ENCODE results near the gene RPL28.

Gene RPL28

DNA sequence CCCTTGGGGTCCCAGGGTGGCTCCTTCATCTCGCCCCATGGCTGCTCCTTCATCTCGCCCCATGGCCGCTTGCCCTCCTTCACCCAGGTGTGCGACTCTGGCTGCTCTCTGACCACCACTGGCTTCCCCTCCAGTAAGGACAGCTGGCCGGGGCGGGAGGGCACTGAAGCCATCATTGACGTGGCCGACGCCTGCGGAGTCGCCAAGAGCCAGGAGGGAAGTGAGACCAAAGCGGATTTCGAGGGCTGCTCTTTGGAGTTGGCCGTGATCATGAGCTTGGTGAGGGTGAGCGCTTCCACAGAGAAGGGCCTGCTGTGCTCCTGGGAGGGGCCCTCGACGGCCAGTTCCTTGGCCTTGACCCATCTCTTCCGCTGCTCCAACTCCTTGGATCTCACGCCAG is 27.2 kb upstream of the RPL28 start:
- H3K36me3 ChIP-seq: no peaks in the 10 kb centered on the region
- H3K9me3 ChIP-seq (ENCODE audit: severe bottlenecking): no peaks in the 10 kb centered on the region
- no peak overlapping the region for H3K27ac ChIP-seq
- TF ChIP-seq, protein P1, sequence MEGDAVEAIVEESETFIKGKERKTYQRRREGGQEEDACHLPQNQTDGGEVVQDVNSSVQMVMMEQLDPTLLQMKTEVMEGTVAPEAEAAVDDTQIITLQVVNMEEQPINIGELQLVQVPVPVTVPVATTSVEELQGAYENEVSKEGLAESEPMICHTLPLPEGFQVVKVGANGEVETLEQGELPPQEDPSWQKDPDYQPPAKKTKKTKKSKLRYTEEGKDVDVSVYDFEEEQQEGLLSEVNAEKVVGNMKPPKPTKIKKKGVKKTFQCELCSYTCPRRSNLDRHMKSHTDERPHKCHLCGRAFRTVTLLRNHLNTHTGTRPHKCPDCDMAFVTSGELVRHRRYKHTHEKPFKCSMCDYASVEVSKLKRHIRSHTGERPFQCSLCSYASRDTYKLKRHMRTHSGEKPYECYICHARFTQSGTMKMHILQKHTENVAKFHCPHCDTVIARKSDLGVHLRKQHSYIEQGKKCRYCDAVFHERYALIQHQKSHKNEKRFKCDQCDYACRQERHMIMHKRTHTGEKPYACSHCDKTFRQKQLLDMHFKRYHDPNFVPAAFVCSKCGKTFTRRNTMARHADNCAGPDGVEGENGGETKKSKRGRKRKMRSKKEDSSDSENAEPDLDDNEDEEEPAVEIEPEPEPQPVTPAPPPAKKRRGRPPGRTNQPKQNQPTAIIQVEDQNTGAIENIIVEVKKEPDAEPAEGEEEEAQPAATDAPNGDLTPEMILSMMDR (IDR thresholded peaks at IDR 0.05; ENCODE audit: low read depth, low read length): no peak
- DNase-seq: no peak
- no peak overlapping the region for H3K4me3 ChIP-seq (ENCODE audit: low read depth, low read length)
- H3K27me3 ChIP-seq (ENCODE audit: insufficient read depth, low read depth, severe bottlenecking): no peaks in the 10 kb centered on the region

DNA sequence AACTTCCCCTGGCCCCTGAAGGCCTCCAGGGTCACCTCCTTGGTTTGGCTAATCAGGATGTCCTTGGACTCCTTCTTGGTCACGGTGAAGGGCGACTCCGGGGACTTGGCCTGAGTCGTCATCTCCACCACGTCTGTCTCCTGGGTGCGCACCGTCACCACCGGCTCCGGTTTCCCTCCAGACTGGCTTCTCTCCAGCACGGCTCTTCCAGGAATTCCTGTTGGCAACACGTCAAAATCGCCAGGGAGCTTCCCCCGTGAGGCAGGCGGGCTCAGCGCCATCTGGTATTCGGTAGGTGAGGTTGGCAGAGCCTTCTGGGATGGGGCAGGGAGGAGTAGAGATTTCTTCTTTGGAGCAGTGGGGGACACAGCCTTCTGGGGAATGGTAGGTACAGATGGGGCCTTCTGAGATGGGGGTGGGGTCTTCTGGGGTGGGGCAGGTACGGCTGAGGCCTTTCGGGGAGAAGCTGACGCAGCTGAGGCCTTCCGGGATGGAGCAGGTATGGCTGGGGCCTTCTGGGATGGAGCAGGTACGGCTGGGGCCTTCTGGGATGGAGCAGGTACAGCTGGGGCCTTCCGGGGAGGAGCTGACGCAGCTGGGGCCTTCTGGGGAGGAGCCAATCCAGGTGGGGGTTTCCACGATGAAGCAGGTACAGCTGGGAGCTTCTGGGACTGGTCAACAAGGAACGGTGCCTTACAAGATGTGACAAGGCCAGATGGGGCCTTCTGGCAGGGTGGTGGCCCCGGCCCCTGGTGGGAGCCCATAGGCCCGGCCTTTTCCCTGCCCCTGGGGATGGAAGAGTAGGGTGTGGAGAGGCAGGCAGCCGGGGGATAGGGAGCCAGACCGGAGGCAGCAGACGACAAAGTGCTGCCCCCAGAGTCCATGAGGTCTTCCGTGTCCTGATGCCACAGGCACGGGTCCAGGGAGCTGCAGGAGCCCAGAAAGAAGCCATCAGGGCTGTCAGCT is 26.5 kb upstream of the RPL28 start:
- Histone ChIP-seq H3K36me3 (no peaks in the 10 kb centered on the region), H3K9me3 (ENCODE audit: severe bottlenecking) (no peaks in the 10 kb centered on the region), H3K4me3 (ENCODE audit: low read depth, low read length) (no peak overlapping the region), H3K27ac (no peak overlapping the region), H3K27me3 (ENCODE audit: insufficient read depth, low read depth, severe bottlenecking) (no peaks in the 10 kb centered on the region)
- DNase-seq: no peak
- TF ChIP-seq, protein P1 (IDR thresholded peaks at IDR 0.05; ENCODE audit: low read depth, low read length): no peak

DNA sequence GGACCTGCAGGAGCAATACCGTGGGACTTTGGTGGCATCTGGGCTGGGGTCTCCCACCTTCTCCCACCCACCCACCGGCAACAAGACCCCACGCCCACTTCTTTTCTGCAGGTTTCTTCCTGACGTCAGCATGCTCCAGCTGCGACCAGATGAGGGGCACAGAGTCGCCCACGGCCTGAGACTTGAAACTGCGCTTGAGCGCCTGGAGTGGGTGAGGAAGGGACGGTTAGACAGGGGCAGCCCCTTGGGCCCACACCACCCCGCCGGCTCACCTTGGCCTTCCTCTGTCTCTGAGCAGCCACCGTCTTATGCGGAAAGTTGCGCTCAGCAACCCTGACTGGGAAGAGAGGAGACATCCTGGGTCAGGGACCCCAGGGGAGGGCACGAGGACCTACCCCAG is 24.8 kb upstream of the RPL28 start:
- TF ChIP-seq, protein P1 (IDR thresholded peaks at IDR 0.05; ENCODE audit: low read depth, low read length): no peak
- H3K9me3 ChIP-seq (ENCODE audit: severe bottlenecking): no peaks in the 10 kb centered on the region
- DNase-seq: no peak
- H3K27ac ChIP-seq: no peak overlapping the region
- no peak overlapping the region for H3K4me3 ChIP-seq (ENCODE audit: low read depth, low read length)
- no peaks in the 10 kb centered on the region for H3K36me3 ChIP-seq
- H3K27me3 ChIP-seq (ENCODE audit: insufficient read depth, low read depth, severe bottlenecking): no peaks in the 10 kb centered on the region

DNA sequence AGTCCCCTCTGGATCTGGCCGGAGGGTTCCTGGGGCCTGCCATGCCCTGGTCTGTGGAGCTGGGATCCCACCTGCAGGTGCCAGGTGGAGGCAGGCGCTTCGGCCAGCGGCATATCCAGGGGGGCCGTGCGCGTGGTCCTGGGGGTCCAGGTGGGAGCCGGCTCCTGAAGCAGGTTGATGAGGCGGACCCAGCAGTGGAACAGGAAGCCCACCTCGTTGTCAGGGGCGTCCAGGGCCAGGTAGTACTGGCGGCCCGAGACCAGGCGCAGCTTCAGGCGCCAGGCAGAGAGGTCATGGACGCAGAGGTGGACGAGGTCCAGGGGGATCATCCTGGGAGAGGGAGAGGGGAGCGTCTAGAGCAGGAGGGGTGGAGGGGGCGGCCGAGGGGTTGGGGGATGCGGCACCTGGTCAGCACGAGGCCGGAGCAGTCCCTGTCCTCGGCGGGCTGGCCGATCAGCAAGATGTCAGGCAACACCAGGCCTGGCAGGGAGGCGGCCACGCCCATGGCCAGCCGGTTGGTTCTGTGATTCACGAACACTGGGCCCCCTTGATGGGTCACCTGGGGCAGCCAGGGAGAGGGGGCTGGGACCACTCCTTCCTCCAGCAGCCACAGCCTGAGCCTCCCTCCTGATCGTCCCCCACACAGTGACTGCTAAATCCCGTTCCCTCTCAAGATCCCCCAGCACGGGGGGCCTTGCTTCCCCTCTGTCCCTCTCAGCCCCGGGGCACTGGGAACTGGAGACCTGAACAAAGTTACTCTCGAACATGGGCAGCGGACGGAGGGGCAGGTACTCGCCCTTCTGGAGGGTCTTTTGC is 23.4 kb upstream of the RPL28 start:
- Histone ChIP-seq H3K36me3 (no peaks in the 10 kb centered on the region), H3K27ac (no peak overlapping the region), H3K9me3 (ENCODE audit: severe bottlenecking) (no peaks in the 10 kb centered on the region), H3K4me3 (ENCODE audit: low read depth, low read length) (no peak overlapping the region), H3K27me3 (ENCODE audit: insufficient read depth, low read depth, severe bottlenecking) (no peaks in the 10 kb centered on the region)
- no peak for DNase-seq
- TF ChIP-seq, protein P1 (IDR thresholded peaks at IDR 0.05; ENCODE audit: low read depth, low read length): no peak

DNA sequence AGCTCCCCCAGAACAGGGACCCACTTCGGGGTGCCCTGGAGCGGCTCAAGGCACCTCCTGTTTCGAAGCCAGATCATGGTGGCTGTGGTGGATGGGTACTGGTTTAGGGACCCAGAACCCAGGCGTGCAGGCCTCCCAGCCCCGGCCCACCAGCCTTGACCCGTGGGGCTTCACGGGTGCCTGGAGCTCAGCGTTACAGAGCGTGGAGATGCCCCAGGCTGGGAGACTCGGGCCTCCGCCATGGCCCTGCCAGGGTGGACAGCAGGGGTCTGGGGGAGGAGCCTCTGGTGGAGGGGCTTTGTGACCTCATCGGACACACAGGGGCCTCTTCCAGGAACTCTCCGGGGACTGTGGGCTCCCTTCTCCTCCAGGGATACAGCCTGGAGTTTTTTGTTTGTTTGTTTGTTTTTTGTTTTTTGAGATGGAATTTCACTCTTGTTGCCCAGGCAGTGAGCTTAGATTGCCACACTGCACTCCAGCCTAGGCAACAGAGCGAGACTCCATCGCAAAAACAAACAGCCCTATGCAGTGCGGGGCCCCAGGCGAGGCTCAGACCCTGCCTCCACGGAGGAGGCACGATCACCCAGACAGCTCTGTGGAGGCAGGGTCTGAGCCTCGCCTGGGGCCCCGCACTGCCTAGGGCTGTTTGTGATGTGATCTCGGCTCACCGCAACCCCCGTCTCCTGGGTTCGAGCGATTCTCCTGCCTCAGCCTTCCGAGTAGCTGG is 22.6 kb upstream of the RPL28 start, which contains the start of gene GARIN5B:
Gene GARIN5B, minus strand, starts transcription at position 271 of the 727 bp plus-strand sequence. Its CDS starts 194 bp downstream, at position 77.
- TF ChIP-seq, protein P1 (IDR thresholded peaks at IDR 0.05; ENCODE audit: low read depth, low read length): no peak
- Histone ChIP-seq H3K36me3 (no peaks in the 10 kb centered on the region), H3K27ac (no peak within 1 kb of the TSS), H3K4me3 (ENCODE audit: low read depth, low read length) (no peak within 1 kb of the TSS), H3K27me3 (ENCODE audit: insufficient read depth, low read depth, severe bottlenecking) (no peaks in the 10 kb centered on the region), H3K9me3 (ENCODE audit: severe bottlenecking) (no peaks in the 10 kb centered on the region)
- no peak for DNase-seq

Data from WERI-Rb-1 (cell line).